GM21526 (cell line): Measurements from ENCODE around the gene WNT16.

Experiments used
- ATAC-seq: cut with Tn5 transposase; IDR thresholded peaks from one replicate; pipeline ENCODE4 v1.9.1; 2021; ENCODE audit warnings: moderate library complexity; ENCODE audit not compliant: unreplicated experiment, low FRiP score

The WNT16 gene

DNA sequence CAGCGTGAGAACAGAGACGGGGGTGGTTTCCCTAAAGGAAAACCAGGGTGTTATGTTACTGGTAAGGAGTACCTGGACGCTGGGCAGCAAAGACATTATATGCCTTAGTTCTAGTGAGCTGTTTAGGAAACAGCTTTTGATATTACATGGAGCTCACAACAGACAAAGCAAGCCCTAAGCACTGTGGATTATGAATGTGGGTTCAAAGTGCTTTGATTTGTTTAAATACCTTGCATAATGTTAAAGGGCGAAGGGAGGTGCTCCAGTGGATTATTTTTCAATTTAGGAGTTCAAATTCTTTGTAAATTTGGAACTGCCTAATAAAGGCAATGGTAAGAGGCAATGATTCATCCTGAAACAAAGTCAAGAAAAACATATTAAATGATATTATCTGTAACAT lies 13.8 kb downstream of the WNT16 start:
- no peak for ATAC-seq

- no peak for ATAC-seq
Observed at GRCh38 chr7:121343302-121343701, 14.5 kb downstream of the WNT16 start.

DNA sequence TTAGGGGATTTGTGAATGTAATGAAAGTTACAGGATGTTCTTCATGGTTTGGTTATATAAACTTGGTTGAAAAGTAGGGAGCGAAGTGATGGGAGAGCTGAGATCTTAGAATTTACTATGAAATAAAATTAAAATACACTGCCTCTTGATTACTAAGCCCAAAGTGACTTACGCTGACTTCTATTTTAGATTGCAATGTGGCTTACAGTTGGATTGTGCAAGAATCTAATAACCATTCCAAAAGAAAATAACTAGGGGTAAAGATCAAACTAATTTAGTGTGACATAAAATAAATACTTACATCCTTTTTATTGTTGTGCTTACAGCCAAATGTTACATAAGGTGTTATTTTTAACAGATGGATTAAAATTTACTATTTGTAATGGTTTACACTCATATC lies 15.3 kb downstream of the WNT16 start:
- ATAC-seq, result no peak

DNA sequence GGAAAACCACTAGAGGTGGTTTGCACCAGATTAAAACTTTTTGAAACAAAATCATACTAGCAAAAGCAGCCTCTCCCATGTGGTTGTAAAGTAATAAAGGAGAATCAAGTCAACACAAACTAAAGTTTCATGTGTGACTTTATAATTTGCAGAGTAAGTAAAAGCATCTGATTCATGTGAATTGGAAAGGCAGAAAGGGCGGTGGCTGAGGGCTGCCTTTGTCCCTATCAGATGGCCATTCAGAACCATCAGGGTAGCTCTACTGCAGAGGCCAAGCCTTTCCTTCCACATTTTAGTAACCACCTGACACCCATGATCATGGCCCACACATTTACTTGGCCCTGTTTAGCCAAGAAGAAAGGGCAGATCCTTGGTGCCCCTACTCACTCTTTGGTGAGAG lies 15.7 kb downstream of the WNT16 start:
- ATAC-seq, result no peak

DNA sequence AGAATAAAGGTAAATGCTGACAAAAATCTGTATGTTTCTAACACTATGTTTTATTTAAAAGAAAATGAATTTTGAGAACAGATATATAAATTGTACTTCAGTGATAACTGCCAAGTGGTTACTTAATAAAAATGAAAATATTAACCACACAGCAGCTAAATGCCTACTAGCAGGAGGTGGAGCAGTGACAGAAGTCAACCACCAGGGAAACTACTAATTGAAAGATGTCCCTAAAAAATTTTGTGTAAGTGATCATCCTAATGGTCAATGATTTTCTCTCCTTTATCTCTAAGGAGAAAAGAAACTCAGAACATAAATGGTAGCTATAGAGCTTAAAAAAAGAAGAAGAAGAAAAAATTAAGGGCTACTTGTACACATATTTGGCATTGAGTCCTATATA lies 22.9 kb downstream of the WNT16 start:
- no peak for ATAC-seq

GRCh38 chr7:121352323-121352722 lies 23.5 kb downstream of the WNT16 start:
- ATAC-seq, result no peak

GRCh38 chr7:121355574-121355973 lies 26.8 kb downstream of the WNT16 start:
- ATAC-seq, result no peak

- ATAC-seq, result no peak
Observed at GRCh38 chr7:121360564-121360963, 31.8 kb downstream of the WNT16 start.

GRCh38 chr7:121366852-121367431 lies 38.1 kb downstream of the WNT16 start:
- ATAC-seq, result no peak

DNA sequence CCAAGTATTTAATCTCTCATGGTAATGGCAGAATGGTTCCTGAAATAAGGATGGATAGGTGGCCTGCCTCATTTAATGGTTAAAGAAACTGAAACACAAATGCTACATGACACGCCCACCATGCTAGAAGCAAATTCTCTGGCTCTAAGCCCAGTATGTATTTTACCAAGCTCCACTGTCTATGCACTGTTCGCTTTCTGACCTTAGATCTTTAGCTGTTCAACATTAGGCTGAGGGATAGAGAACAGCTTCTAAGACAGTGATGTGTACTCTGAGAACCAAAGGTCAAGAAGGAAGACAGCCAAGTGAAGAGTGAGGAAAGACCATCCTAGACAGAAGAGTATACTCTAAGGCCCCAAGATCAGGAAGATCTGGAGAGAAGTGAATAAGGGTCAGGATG lies 40.7 kb downstream of the WNT16 start:
- ATAC-seq, result peak; percentile 44

- ATAC-seq, result no peak
Observed at GRCh38 chr7:121371367-121371766, 42.6 kb downstream of the WNT16 start.

GRCh38 chr7:121371883-121372282 lies 43.1 kb downstream of the WNT16 start:
- no peak for ATAC-seq

- ATAC-seq, result peak; percentile 89
Observed at GRCh38 chr7:121372376-121373010, 43.7 kb downstream of the WNT16 start.

DNA sequence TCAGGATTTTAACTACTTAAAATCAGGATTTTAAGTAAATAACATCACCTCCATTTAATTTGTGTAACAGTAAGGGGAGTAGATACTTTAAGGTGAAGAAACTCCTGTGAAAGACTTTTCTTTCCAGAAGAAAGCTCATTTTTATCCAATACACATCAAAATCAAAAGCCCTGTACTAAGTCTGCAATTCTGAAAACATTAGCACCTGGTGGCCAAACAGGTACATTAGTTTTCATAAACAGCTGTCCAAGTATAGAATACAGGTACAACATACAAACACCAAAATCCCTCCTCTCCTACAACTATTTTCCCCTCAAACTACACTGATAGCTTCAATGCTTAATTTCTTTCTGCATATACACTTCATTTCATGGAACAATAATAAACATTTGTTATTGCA lies 44.4 kb downstream of the WNT16 start:
- no peak for ATAC-seq

DNA sequence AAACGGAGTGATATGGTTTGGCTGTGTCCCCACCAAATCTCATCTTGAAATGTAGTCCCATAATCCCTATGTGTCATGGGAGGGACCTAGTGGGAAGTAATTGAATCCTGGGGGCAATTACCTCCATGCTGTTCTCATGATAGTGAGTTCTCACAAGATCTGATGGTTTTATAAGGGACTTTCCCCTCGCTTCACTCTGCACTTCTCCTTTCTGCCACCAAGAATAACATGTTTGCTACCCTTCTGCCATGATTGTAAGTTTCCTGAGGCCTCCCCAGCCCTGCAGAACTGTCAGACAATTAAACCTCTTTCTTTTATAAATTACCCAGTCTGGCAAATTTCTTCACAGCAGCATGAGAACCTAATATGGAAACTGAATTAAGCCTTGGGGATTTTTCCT lies 48.2 kb downstream of the WNT16 start:
- ATAC-seq, result no peak

DNA sequence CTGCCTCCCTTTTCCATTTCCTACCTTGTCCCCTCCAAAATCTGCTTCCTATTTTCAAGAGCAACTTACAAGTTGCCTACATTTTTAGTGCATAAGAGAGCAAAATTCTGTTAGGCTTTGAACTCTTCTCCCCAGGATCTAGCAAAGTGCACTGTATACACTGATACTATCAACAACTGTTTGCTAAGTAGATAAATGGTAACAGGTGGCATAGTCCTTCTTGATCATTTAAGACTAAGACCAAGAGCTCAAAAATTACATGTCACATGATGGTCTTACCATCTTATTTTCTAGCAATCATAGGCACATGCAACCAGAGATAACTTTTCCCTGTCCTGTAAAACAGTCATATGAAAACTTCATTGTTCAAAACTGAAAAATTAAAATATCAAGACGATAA lies 51.1 kb downstream of the WNT16 start:
- ATAC-seq, result no peak

GRCh38 chr7:121382473-121382872 lies 53.7 kb downstream of the WNT16 start:
- ATAC-seq, result no peak

DNA sequence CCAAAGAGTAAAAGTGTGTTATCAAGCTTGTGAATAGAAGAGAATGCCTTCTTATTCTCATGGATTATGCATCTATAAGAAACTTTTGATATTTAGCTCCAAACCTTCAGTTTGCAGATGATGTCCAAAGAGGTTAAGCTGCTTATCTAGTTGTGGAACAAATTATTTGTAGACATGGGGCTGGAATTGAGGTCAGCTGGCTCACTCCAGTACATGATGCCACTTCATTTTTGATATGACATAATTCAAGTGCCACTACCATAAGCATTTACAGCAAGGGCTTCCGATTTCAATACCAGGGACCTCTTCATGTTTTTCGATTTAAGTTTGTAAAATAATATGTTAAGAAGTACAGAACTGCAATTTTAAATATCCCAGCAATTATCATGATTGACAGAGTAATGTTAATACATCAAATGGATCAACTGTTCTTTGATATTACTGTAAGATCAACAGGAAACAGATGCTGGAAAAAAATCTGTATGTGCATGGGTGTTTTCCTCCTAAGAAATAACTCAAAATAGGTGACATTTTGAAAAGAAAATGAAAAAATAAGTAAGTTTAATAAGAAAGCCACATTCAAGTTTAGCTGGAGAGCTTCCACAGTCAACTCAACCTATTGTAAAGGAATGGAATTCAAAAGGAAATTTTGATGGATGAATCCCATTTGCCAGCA lies 54.6 kb downstream of the WNT16 start:
- ATAC-seq, result no peak

- no peak for ATAC-seq
Observed at GRCh38 chr7:121384265-121384664, 55.5 kb downstream of the WNT16 start.

- ATAC-seq, result no peak
Observed at GRCh38 chr7:121385056-121385799, 56.4 kb downstream of the WNT16 start.

GRCh38 chr7:121385800-121386179 lies 57.0 kb downstream of the WNT16 start:
- ATAC-seq, result peak; percentile 89
